Effector CD4-positive, alpha-beta T cell (primary cell): ENCODE data around the gene GABRB3.

Experiments
- DNase-seq: peaks from one replicate; pipeline ENCODE4 v3.0.0-alpha.2; 2020

Gene GABRB3

GRCh38 chr15:26521691-26522198 is 251.1 kb downstream of the GABRB3 start:
- no peak for DNase-seq

DNA sequence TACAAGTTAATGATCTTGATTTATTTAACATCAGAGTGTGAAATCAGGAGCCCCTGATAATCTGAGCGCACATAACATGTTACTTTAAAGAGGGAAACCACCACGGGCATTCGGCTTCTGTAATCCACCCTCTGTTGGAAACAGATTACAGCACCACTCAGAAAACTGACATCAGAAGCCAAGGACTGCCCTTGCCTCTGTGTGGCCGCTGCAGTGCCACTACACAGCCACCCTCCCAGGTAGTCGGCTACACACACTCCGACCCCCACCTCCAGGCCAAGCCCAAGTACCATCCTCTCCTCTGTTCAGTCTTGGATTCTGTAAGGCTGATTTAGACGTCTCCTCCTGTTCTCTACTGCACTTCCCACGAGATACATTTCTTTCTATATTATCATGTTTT is 251.7 kb downstream of the GABRB3 start:
- DNase-seq = no peak

DNA sequence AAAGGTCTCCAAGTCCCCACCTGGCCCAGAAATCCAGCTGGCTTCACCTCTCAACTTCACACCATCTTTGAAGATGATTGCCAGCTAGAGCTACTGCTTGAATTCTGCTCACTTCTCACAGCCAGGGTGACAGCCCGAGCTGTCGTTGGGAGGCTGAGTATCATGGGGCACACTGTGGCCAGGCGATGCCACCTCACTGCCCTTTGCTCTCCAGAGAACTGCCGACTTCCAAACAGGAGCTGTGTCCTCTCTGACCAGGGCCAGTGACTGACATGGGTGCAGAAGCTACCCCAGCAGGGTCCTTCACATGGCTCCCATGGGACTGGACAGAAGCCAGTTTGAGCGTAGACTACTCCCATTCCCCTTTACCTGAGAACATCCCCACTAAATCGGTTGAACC is 254.0 kb downstream of the GABRB3 start:
- no peak for DNase-seq

DNA sequence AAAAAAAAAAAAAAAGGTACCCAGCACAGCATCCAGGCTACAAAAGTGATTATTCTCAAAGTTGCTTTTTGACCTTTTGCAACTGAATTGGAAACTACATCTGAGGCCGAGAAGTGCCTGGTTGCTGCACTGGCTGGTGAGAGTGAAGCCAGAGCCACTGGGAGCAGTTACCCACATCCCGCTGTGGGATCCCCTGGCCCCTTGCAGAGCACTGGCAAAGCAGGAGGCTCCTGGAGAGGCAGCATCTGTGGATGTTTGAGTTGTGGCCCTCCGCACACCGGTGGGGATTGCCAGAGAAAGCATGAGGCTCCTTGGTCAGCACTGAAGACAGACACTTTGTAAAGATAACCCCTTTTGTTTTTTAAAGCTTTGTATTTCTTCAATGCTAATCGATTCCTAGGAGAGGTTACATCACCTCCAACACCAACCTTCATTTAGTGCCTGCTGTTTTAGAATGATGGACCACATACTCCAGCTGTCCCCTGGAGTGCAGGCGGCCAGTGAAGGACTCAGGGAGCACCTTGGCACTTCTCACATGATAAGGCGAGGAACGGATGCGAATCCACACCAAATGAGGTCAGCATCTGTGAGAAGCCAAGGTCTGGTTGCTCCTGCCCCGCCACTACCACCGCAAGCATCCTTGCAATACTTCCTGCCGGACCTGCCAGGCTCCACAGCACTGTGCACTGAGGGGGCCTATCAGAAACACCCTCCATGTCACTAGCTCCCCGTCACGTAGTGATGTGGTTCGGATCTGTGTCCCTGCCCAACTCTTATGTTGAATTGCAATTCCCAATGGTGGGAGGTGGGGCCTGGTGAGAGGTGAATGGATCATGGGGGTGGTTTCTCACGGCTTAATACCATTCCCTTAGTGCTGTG is 256.5 kb downstream of the GABRB3 start:
- no peak for DNase-seq

- no peak for DNase-seq
Measured at GRCh38 chr15:26504009-26504408, 268.9 kb downstream of the GABRB3 start.
